ENCODE data around the gene PTPRN2. TPM values are rescaled to one million over a fixed set of nuclear protein-coding genes. Genes with fewer than 3 reads are reported as not detected.
"Not testable (repeated sequence)": the region's sequence is repeated elsewhere in the genome, so short reads cannot be mapped to it uniquely, and the experiment has no call there.

Gene PTPRN2
- polyA plus RNA-seq, 2 donors = 0.37 to 0.40 TPM

- H3K36me3 ChIP-seq (ENCODE audit: control insufficient read depth in 2 of 2, insufficient read depth in 2 of 2, low read length in 1 of 2) = no peaks in the 10 kb centered on the region
- peaks cover 0 to 9% of the 10 kb centered on the region in 2 donors for H3K4me1 ChIP-seq (ENCODE audit: control insufficient read depth in 2 of 2, insufficient read depth in 2 of 2, low read length in 1 of 2)
- H3K27me3 ChIP-seq (ENCODE audit: control insufficient read depth in 1 of 2, insufficient read depth in 2 of 2, low read length in 2 of 2) = no peaks in the 10 kb centered on the region
- no peak overlapping the region for H3K4me3 ChIP-seq (ENCODE audit: low read depth in 1 of 2, low read length in 2 of 2)
- WGBS, 2 donors = 88 to 91% methylated on average over 7 of the region's 7 CpGs
- H3K27ac ChIP-seq (ENCODE audit: low read depth in 2 of 2, low read length in 1 of 2) = no peak overlapping the region
- H3K9me3 ChIP-seq (ENCODE audit: control insufficient read depth in 2 of 2, insufficient read depth in 1 of 2, low read depth in 1 of 2, low read length in 1 of 2) = peaks cover 0 to 3% of the 10 kb centered on the region in 2 donors
Measured at GRCh38 chr7:158378978-158379377, 208.6 kb downstream of the PTPRN2 start.

- H3K27ac ChIP-seq (ENCODE audit: low read depth in 2 of 2, low read length in 1 of 2) = no peak overlapping the region
- H3K4me1 ChIP-seq (ENCODE audit: control insufficient read depth in 2 of 2, insufficient read depth in 2 of 2, low read length in 1 of 2) = peaks cover 0 to 9% of the 10 kb centered on the region in 2 donors
- 46 to 52% methylated on average over 14 of the region's 14 CpGs for WGBS, 2 donors
- H3K27me3 ChIP-seq (ENCODE audit: control insufficient read depth in 1 of 2, insufficient read depth in 2 of 2, low read length in 2 of 2) = no peaks in the 10 kb centered on the region
- no peak overlapping the region for H3K4me3 ChIP-seq (ENCODE audit: low read depth in 1 of 2, low read length in 2 of 2)
- peaks cover 0 to 3% of the 10 kb centered on the region in 2 donors for H3K9me3 ChIP-seq (ENCODE audit: control insufficient read depth in 2 of 2, insufficient read depth in 1 of 2, low read depth in 1 of 2, low read length in 1 of 2)
- H3K36me3 ChIP-seq (ENCODE audit: control insufficient read depth in 2 of 2, insufficient read depth in 2 of 2, low read length in 1 of 2) = no peaks in the 10 kb centered on the region
Measured at GRCh38 chr7:158377800-158378623, 209.6 kb downstream of the PTPRN2 start.

GRCh38 chr7:158376839-158377186 lies 210.8 kb downstream of the PTPRN2 start:
- H3K4me3 ChIP-seq (ENCODE audit: low read depth in 1 of 2, low read length in 2 of 2); H3K4me1 ChIP-seq (ENCODE audit: control insufficient read depth in 2 of 2, insufficient read depth in 2 of 2, low read length in 1 of 2); H3K27me3 ChIP-seq (ENCODE audit: control insufficient read depth in 1 of 2, insufficient read depth in 2 of 2, low read length in 2 of 2); H3K36me3 ChIP-seq (ENCODE audit: control insufficient read depth in 2 of 2, insufficient read depth in 2 of 2, low read length in 1 of 2); H3K27ac ChIP-seq (ENCODE audit: low read depth in 2 of 2, low read length in 1 of 2); H3K9me3 ChIP-seq (ENCODE audit: control insufficient read depth in 2 of 2, insufficient read depth in 1 of 2, low read depth in 1 of 2, low read length in 1 of 2): not testable (repeated sequence)
- 38 to 55% methylated on average over 2 to 11 of the region's 12 CpGs for WGBS, 2 donors

- H3K27me3 ChIP-seq (ENCODE audit: control insufficient read depth in 1 of 2, insufficient read depth in 2 of 2, low read length in 2 of 2); H3K27ac ChIP-seq (ENCODE audit: low read depth in 2 of 2, low read length in 1 of 2); H3K4me3 ChIP-seq (ENCODE audit: low read depth in 1 of 2, low read length in 2 of 2); H3K9me3 ChIP-seq (ENCODE audit: control insufficient read depth in 2 of 2, insufficient read depth in 1 of 2, low read depth in 1 of 2, low read length in 1 of 2); H3K36me3 ChIP-seq (ENCODE audit: control insufficient read depth in 2 of 2, insufficient read depth in 2 of 2, low read length in 1 of 2); H3K4me1 ChIP-seq (ENCODE audit: control insufficient read depth in 2 of 2, insufficient read depth in 2 of 2, low read length in 1 of 2): not testable (repeated sequence)
- 41 to 45% methylated on average over 20 to 23 of the region's 23 CpGs for WGBS, 2 donors
Measured at GRCh38 chr7:158376146-158376838, 211.3 kb downstream of the PTPRN2 start.

GRCh38 chr7:158375034-158375433 lies 212.6 kb downstream of the PTPRN2 start:
- WGBS, 2 donors = 77 to 79% methylated on average over 4 of the region's 4 CpGs
- Histone ChIP-seq H3K4me3 (ENCODE audit: low read depth in 1 of 2, low read length in 2 of 2) (no peak overlapping the region), H3K36me3 (ENCODE audit: control insufficient read depth in 2 of 2, insufficient read depth in 2 of 2, low read length in 1 of 2) (no peaks in the 10 kb centered on the region), H3K27ac (ENCODE audit: low read depth in 2 of 2, low read length in 1 of 2) (no peak overlapping the region), H3K27me3 (ENCODE audit: control insufficient read depth in 1 of 2, insufficient read depth in 2 of 2, low read length in 2 of 2) (no peaks in the 10 kb centered on the region), H3K9me3 (ENCODE audit: control insufficient read depth in 2 of 2, insufficient read depth in 1 of 2, low read depth in 1 of 2, low read length in 1 of 2) (no peaks in the 10 kb centered on the region), H3K4me1 (ENCODE audit: control insufficient read depth in 2 of 2, insufficient read depth in 2 of 2, low read length in 1 of 2) (peaks cover 0 to 9% of the 10 kb centered on the region in 2 donors)

- Histone ChIP-seq H3K27me3 (ENCODE audit: control insufficient read depth in 1 of 2, insufficient read depth in 2 of 2, low read length in 2 of 2) (no peaks in the 10 kb centered on the region), H3K36me3 (ENCODE audit: control insufficient read depth in 2 of 2, insufficient read depth in 2 of 2, low read length in 1 of 2) (no peaks in the 10 kb centered on the region), H3K27ac (ENCODE audit: low read depth in 2 of 2, low read length in 1 of 2) (no peak overlapping the region), H3K4me3 (ENCODE audit: low read depth in 1 of 2, low read length in 2 of 2) (no peak overlapping the region), H3K9me3 (ENCODE audit: control insufficient read depth in 2 of 2, insufficient read depth in 1 of 2, low read depth in 1 of 2, low read length in 1 of 2) (no peaks in the 10 kb centered on the region), H3K4me1 (ENCODE audit: control insufficient read depth in 2 of 2, insufficient read depth in 2 of 2, low read length in 1 of 2) (peaks cover 0 to 9% of the 10 kb centered on the region in 2 donors)
- WGBS, 2 donors = 71 to 74% methylated on average over 6 of the region's 6 CpGs
Measured at GRCh38 chr7:158374586-158374985, 213.0 kb downstream of the PTPRN2 start.

GRCh38 chr7:158374146-158374545 lies 213.5 kb downstream of the PTPRN2 start:
- no peak overlapping the region for H3K4me3 ChIP-seq (ENCODE audit: low read depth in 1 of 2, low read length in 2 of 2)
- 43 to 50% methylated on average over 5 of the region's 5 CpGs for WGBS, 2 donors
- peaks cover 0 to 9% of the 10 kb centered on the region in 2 donors for H3K4me1 ChIP-seq (ENCODE audit: control insufficient read depth in 2 of 2, insufficient read depth in 2 of 2, low read length in 1 of 2)
- H3K9me3 ChIP-seq (ENCODE audit: control insufficient read depth in 2 of 2, insufficient read depth in 1 of 2, low read depth in 1 of 2, low read length in 1 of 2) = no peaks in the 10 kb centered on the region
- no peaks in the 10 kb centered on the region for H3K36me3 ChIP-seq (ENCODE audit: control insufficient read depth in 2 of 2, insufficient read depth in 2 of 2, low read length in 1 of 2)
- no peak overlapping the region for H3K27ac ChIP-seq (ENCODE audit: low read depth in 2 of 2, low read length in 1 of 2)
- no peaks in the 10 kb centered on the region for H3K27me3 ChIP-seq (ENCODE audit: control insufficient read depth in 1 of 2, insufficient read depth in 2 of 2, low read length in 2 of 2)

GRCh38 chr7:158373476-158374133 lies 214.0 kb downstream of the PTPRN2 start:
- Histone ChIP-seq H3K9me3 (ENCODE audit: control insufficient read depth in 2 of 2, insufficient read depth in 1 of 2, low read depth in 1 of 2, low read length in 1 of 2) (no peaks in the 10 kb centered on the region), H3K4me3 (ENCODE audit: low read depth in 1 of 2, low read length in 2 of 2) (no peak overlapping the region), H3K36me3 (ENCODE audit: control insufficient read depth in 2 of 2, insufficient read depth in 2 of 2, low read length in 1 of 2) (no peaks in the 10 kb centered on the region), H3K27me3 (ENCODE audit: control insufficient read depth in 1 of 2, insufficient read depth in 2 of 2, low read length in 2 of 2) (no peaks in the 10 kb centered on the region), H3K27ac (ENCODE audit: low read depth in 2 of 2, low read length in 1 of 2) (no peak overlapping the region), H3K4me1 (ENCODE audit: control insufficient read depth in 2 of 2, insufficient read depth in 2 of 2, low read length in 1 of 2) (peaks cover 0 to 7% of the 10 kb centered on the region in 2 donors)
- 72 to 74% methylated on average over 18 of the region's 18 CpGs for WGBS, 2 donors

GRCh38 chr7:158372400-158373342 lies 215.0 kb downstream of the PTPRN2 start:
- Histone ChIP-seq H3K36me3 (ENCODE audit: control insufficient read depth in 2 of 2, insufficient read depth in 2 of 2, low read length in 1 of 2) (no peaks in the 10 kb centered on the region), H3K4me1 (ENCODE audit: control insufficient read depth in 2 of 2, insufficient read depth in 2 of 2, low read length in 1 of 2) (peaks cover 0 to 5% of the 10 kb centered on the region in 2 donors), H3K27me3 (ENCODE audit: control insufficient read depth in 1 of 2, insufficient read depth in 2 of 2, low read length in 2 of 2) (no peaks in the 10 kb centered on the region), H3K27ac (ENCODE audit: low read depth in 2 of 2, low read length in 1 of 2) (no peak overlapping the region), H3K4me3 (ENCODE audit: low read depth in 1 of 2, low read length in 2 of 2) (no peak overlapping the region), H3K9me3 (ENCODE audit: control insufficient read depth in 2 of 2, insufficient read depth in 1 of 2, low read depth in 1 of 2, low read length in 1 of 2) (no peaks in the 10 kb centered on the region)
- WGBS, 2 donors = 77 to 80% methylated on average over 23 of the region's 23 CpGs
